Osteocyte (in vitro differentiated cells): ENCODE measurements around the gene EPAS1. TPM values are rescaled to one million over a fixed set of nuclear protein-coding genes. Genes with fewer than 3 reads are reported as not detected.

ENCODE experiments used
- DNase-seq: peaks from one replicate; pipeline ENCODE4 v3.0.0; 2021; ENCODE audit warnings: mixed read lengths; ENCODE audit not compliant: unreplicated experiment; ENCODE audit errors: extremely low spot score
- H3K27ac Mint-ChIP-seq: one replicate; pipeline ENCODE4 v1.8.0; 2021; ENCODE audit warnings: mild to moderate bottlenecking, mixed read lengths; ENCODE audit not compliant: unreplicated experiment
- H3K27me3 Mint-ChIP-seq: one replicate; pipeline ENCODE4 v1.8.0; 2021; ENCODE audit warnings: mixed read lengths; ENCODE audit not compliant: unreplicated experiment
- H3K36me3 Mint-ChIP-seq: one replicate; pipeline ENCODE4 v1.8.0; 2021; ENCODE audit warnings: mixed read lengths; ENCODE audit not compliant: unreplicated experiment
- H3K4me1 Mint-ChIP-seq: one replicate; pipeline ENCODE4 v1.8.0; 2021; ENCODE audit warnings: mixed read lengths; ENCODE audit not compliant: unreplicated experiment
- H3K4me3 Mint-ChIP-seq: one replicate; pipeline ENCODE4 v1.8.0; 2021; ENCODE audit warnings: mild to moderate bottlenecking, moderate library complexity, mixed read lengths; ENCODE audit not compliant: unreplicated experiment
- H3K9me3 Mint-ChIP-seq: one replicate; pipeline ENCODE4 v1.8.0; 2021; ENCODE audit warnings: mixed read lengths; ENCODE audit not compliant: unreplicated experiment
- total RNA-seq: library from RNA; stranded (reverse); gene quantifications from 2 replicates; pipeline ENCODE4 v1.2.1, GENCODE V29; 2021
- TF ChIP-seq, protein P1 (sequence below): fragments of 200-600 bp; sonication (generic); IDR thresholded peaks from 2 replicates; pipeline ENCODE4 v1.5.0; 2021; ENCODE audit warnings: antibody characterized with exemption, mild to moderate bottlenecking, moderate library complexity

Gene EPAS1
- total RNA-seq, 1 donor from 2014 or later, result 14.1 TPM

DNA sequence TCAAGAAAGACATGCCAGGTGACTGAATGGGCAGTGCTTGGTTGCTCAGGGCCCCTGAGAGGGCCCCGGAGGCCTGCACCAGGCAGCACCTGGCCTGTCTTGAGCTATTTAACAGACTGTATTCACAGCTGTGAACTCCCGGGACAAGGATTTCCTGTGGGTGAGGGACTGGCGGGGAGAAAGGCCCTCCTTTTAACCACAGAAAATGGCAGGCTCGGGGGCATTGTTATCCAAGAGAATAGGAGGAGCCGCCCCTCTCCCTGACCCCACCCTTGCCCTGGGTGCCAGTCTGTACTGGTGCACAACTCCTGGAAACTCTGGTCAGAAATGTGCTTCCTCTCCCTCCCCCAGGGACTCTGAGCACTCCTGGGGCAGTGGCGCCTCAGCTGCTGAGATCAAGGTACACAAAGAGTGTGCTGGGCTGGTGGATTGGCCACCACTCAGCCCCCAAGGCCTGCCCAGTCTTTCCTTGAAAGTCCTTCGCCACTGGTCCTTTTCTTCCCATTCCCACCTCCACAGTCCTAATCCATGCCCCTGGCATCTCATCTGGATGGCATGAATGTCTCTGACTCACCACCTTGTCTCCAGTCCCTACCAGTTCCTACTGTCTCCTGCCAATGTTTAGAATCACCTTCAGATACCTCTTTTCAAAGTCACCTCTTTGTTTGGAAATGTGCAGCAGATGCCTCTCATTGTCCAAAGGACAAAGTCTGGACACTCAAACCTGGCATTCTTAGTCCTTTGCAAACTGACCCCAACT is 19.6 kb upstream of the EPAS1 start:
- H3K27me3 Mint-ChIP-seq, result peaks cover 17% of the 10 kb centered on the region
- DNase-seq, result no peak
- no peaks in the 10 kb centered on the region for H3K36me3 Mint-ChIP-seq
- H3K9me3 Mint-ChIP-seq, result no peaks in the 10 kb centered on the region
- H3K4me3 Mint-ChIP-seq, result no peak overlapping the region
- no peak overlapping the region for H3K27ac Mint-ChIP-seq
- TF ChIP-seq, protein P1, sequence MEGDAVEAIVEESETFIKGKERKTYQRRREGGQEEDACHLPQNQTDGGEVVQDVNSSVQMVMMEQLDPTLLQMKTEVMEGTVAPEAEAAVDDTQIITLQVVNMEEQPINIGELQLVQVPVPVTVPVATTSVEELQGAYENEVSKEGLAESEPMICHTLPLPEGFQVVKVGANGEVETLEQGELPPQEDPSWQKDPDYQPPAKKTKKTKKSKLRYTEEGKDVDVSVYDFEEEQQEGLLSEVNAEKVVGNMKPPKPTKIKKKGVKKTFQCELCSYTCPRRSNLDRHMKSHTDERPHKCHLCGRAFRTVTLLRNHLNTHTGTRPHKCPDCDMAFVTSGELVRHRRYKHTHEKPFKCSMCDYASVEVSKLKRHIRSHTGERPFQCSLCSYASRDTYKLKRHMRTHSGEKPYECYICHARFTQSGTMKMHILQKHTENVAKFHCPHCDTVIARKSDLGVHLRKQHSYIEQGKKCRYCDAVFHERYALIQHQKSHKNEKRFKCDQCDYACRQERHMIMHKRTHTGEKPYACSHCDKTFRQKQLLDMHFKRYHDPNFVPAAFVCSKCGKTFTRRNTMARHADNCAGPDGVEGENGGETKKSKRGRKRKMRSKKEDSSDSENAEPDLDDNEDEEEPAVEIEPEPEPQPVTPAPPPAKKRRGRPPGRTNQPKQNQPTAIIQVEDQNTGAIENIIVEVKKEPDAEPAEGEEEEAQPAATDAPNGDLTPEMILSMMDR, result no peak
- peaks cover 30% of the 10 kb centered on the region for H3K4me1 Mint-ChIP-seq

DNA sequence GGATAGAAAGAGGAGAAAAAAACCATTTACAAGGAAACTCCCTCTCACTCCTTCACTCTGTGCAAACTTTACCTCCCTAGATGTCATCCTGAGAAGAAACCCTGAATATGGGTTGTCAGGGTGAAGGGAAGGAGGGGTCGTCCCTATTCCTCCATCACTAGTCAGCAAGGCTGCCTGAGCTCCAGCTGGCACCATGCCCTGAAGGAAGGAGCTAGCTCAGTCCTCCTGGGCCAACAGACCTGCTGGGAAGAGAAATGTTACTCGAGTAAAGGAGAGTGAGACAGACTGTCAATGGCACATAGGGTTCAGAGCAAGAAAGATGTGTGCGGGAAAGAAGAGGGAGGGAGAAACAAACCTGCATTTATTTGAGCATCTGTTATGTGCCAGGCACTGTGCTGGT is 18.3 kb upstream of the EPAS1 start:
- Mint-ChIP-seq H3K9me3 (no peaks in the 10 kb centered on the region), H3K36me3 (no peaks in the 10 kb centered on the region), H3K27ac (no peak overlapping the region), H3K4me1 (peaks cover 18% of the 10 kb centered on the region), H3K27me3 (peaks cover 29% of the 10 kb centered on the region), H3K4me3 (no peak overlapping the region)
- TF ChIP-seq, protein P1, result no peak
- no peak for DNase-seq

DNA sequence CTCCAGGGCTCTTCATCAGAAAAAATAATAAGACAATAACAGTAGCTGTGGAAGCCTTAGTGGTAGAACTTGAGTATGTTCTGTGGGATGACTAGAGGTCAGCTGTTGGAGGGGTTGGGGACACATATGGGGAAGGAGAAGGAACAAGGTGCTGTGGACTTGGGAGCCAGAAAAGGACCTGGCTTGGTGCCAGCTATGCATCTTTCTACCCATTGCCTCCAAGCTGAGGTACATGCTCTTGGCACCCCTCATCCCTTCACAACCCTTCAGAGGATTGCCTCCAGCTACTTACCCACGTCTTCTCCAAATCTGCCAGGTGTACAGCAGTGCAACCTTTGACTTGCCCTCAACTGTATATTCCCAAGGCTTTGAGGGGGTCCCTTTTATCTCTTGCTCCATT is 15.3 kb upstream of the EPAS1 start:
- no peaks in the 10 kb centered on the region for H3K9me3 Mint-ChIP-seq
- H3K4me1 Mint-ChIP-seq, result peaks cover 9% of the 10 kb centered on the region
- H3K4me3 Mint-ChIP-seq, result no peak overlapping the region
- H3K27ac Mint-ChIP-seq, result no peak overlapping the region
- no peaks in the 10 kb centered on the region for H3K36me3 Mint-ChIP-seq
- TF ChIP-seq, protein P1, result no peak
- H3K27me3 Mint-ChIP-seq, result peaks cover 38% of the 10 kb centered on the region
- no peak for DNase-seq

- H3K4me3 Mint-ChIP-seq, result no peak overlapping the region
- no peaks in the 10 kb centered on the region for H3K36me3 Mint-ChIP-seq
- no peaks in the 10 kb centered on the region for H3K4me1 Mint-ChIP-seq
These were observed 13.5 kb upstream of the EPAS1 start for GRCh38 chr2:46283693-46284092.

GRCh38 chr2:46284260-46284659 is 12.9 kb upstream of the EPAS1 start:
- Mint-ChIP-seq H3K27ac (no peak overlapping the region), H3K36me3 (no peaks in the 10 kb centered on the region), H3K4me3 (no peak overlapping the region), H3K9me3 (no peaks in the 10 kb centered on the region), H3K4me1 (no peaks in the 10 kb centered on the region), H3K27me3 (peaks cover 49% of the 10 kb centered on the region)
- DNase-seq, result no peak
- TF ChIP-seq, protein P1, result no peak

More at GRCh38 chr2:46283693-46284092, 13.5 kb upstream of the EPAS1 start:
- H3K27ac Mint-ChIP-seq, result no peak overlapping the region
- peaks cover 49% of the 10 kb centered on the region for H3K27me3 Mint-ChIP-seq
- TF ChIP-seq, protein P1, result no peak
- no peak for DNase-seq
- no peaks in the 10 kb centered on the region for H3K9me3 Mint-ChIP-seq
